HepG2 (cell line): ENCODE data around the gene LMCD1. TPM values are rescaled to one million over a fixed set of nuclear protein-coding genes. Genes with fewer than 3 reads are reported as not detected.

Source experiments
- FOXA1 ChIP-seq, 2 experiments: fragments of 450-650 bp in 1 of 2; sonication (generic) in 1 of 2; formaldehyde crosslinking in 1 of 2; IDR thresholded peaks; 2 replicates each; pipeline versions ENCODE4 v1.4.0 to v1.6.1; 2016 to 2020; ENCODE audit warnings: missing genetic modification reagents in 1 of 2
- NCOA1 ChIP-seq: sonication (generic); formaldehyde crosslinking; IDR thresholded peaks from 2 replicates; pipeline ENCODE4 v1.9.0; 2021; ENCODE audit warnings: missing genetic modification reagents
- SRSF4 ChIP-seq: fragments of 200-400 bp; formaldehyde crosslinking; IDR thresholded peaks from one replicate; pipeline ENCODE4 v1.6.1; 2018; ENCODE audit warnings: mild to moderate bottlenecking, low read depth, low read length, moderate library complexity; ENCODE audit not compliant: poor library complexity, severe bottlenecking
- TEAD3 ChIP-seq: optimal IDR thresholded peaks from 2 replicates; pipeline ENCODE3; 2016; ENCODE audit warnings: borderline replicate concordance
- ZMAT5 ChIP-seq: sonication (generic); formaldehyde crosslinking; IDR thresholded peaks from 2 replicates; pipeline ENCODE4 v1.5.0; 2020; ENCODE audit warnings: mild to moderate bottlenecking, low read depth, missing genetic modification reagents, borderline replicate concordance
- ZNF280D ChIP-seq: sonication (generic); formaldehyde crosslinking; IDR thresholded peaks from 2 replicates; pipeline ENCODE4 v1.5.1; 2020; ENCODE audit warnings: mild to moderate bottlenecking, missing genetic modification reagents
- ZNF503 ChIP-seq: sonication (generic); formaldehyde crosslinking; IDR thresholded peaks from 2 replicates; pipeline ENCODE4 v1.4.0; 2020; ENCODE audit warnings: missing genetic modification reagents
- ZNF782 ChIP-seq: sonication (generic); formaldehyde crosslinking; IDR thresholded peaks from 2 replicates; pipeline ENCODE4 v1.4.0; 2020; ENCODE audit warnings: missing genetic modification reagents, mild to moderate bottlenecking, borderline replicate concordance
- ZSCAN22 ChIP-seq: sonication (generic); formaldehyde crosslinking; IDR thresholded peaks from 2 replicates; pipeline ENCODE4 v1.4.0; 2020; ENCODE audit warnings: mild to moderate bottlenecking, missing genetic modification reagents
- polyA plus RNA-seq, 8 experiments: library from polyadenylated mRNA; depleted of rRNA in 3 of 8; stranded (reverse) in 7 of 8; unstranded in 1 of 8; fragments of >200 nt; fragmentation: Illumina TruSeq in 4 of 8; extraction: Trizol in 4 of 8; gene quantifications; 2 replicates each; pipeline versions ENCODE4 v1.2.1 to v1.2.3, GENCODE V29; 2011 to 2016; ENCODE audit warnings: low read depth in 4 of 8, missing spikeins in 1 of 8, mixed read lengths in 1 of 8; ENCODE audit not compliant: insufficient read depth in 1 of 8
- total RNA-seq, 5 experiments: library from RNA; depleted of rRNA; stranded (reverse); fragments of >200 nt; fragmentation: Illumina TruSeq; extraction: Trizol; gene quantifications; 2 replicates each; pipeline ENCODE4 v1.2.3, GENCODE V29; 2016; ENCODE audit warnings: low read depth in 1 of 5

The LMCD1 gene
- total and polyA plus RNA-seq, 2 of the 13 experiments (the other 11 are each of a cell fraction or from before 2014, with no cell fraction given) = 6.2 to 7.1 TPM

- TF ChIP-seq ZNF503 = no peak
- no peak for TF ChIP-seq ZNF782 (CRISPR knock-in tag)
- no peak for TF ChIP-seq ZMAT5 (CRISPR knock-in tag)
- TF ChIP-seq NCOA1 (CRISPR knock-in tag) = no peak
- no peak for TF ChIP-seq FOXA1 (IDR thresholded peaks at IDR 0.05)
- TF ChIP-seq FOXA1 (CRISPR knock-in tag; IDR thresholded peaks at IDR 0.05) = no peak
- TF ChIP-seq SRSF4 = no peak
- TF ChIP-seq ZSCAN22 (CRISPR knock-in tag) = no peak
- peak; percentile 91 for TF ChIP-seq TEAD3 (CRISPR knock-in tag)
- TF ChIP-seq ZNF280D (CRISPR knock-in tag) = no peak
Measured at GRCh38 chr3:8497582-8497981, 4.0 kb upstream of the LMCD1 start (continued).
